Neural cell (in vitro differentiated cells): ENCODE measurements around the gene POU3F3. TPM values are rescaled to one million over a fixed set of nuclear protein-coding genes. Genes with fewer than 3 reads are reported as not detected.

Experiments
- H2AFZ ChIP-seq: fragments of 200-600, 300-800 bp; sonication (generic), shearing (Covaris generic); 2 replicates; pipeline ENCODE4 v1.6.0; 2014; ENCODE audit warnings: low read depth, mild to moderate bottlenecking, antibody characterized with exemption, low read length, moderate library complexity
- H3F3A ChIP-seq: fragments of 200-600 bp; shearing (Covaris generic); 2 replicates; pipeline ENCODE4 v1.6.1; 2016; ENCODE audit warnings: mild to moderate bottlenecking, moderate library complexity, mixed read lengths, antibody characterized with exemption, low read length; ENCODE audit not compliant: insufficient read depth, poor library complexity, severe bottlenecking
- H3K27ac ChIP-seq: fragments of 200-600, 300-800 bp; sonication (generic), shearing (Covaris generic); 2 replicates; pipeline ENCODE4 v1.5.1; 2014; ENCODE audit warnings: mild to moderate bottlenecking, low read length, moderate library complexity
- H3K27me3 ChIP-seq: fragments of 300-800, 200-600 bp; sonication (generic), shearing (Covaris generic); 2 replicates; pipeline ENCODE4 v1.6.0; 2014; ENCODE audit warnings: mild to moderate bottlenecking, low read depth, low read length, moderate library complexity; ENCODE audit not compliant: insufficient read depth
- H3K36me3 ChIP-seq: fragments of 300-800, 200-600 bp; sonication (generic), shearing (Covaris generic); 2 replicates; pipeline ENCODE4 v1.5.1; 2014; ENCODE audit warnings: mild to moderate bottlenecking, antibody characterized with exemption, low read length, moderate library complexity; ENCODE audit not compliant: insufficient read depth
- H3K4me2 ChIP-seq: fragments of 300-800, 200-600 bp; sonication (generic), shearing (Covaris generic); 2 replicates; pipeline ENCODE4 v1.6.0; 2014; ENCODE audit warnings: mild to moderate bottlenecking, low read length
- H3K4me3 ChIP-seq: fragments of 300-800, 200-600 bp; sonication (generic), shearing (Covaris generic); 2 replicates; pipeline ENCODE4 v1.5.1; 2014; ENCODE audit warnings: mild to moderate bottlenecking, low read length, moderate library complexity
- H3K79me2 ChIP-seq: fragments of 200-600 bp; shearing (Covaris generic); replicated peaks from 2 replicates; pipeline ENCODE4 v1.6.0; 2014; ENCODE audit warnings: mild to moderate bottlenecking, low read length, moderate library complexity; ENCODE audit not compliant: insufficient read depth
- H3K9ac ChIP-seq: fragments of 300-800, 200-600 bp; sonication (generic), shearing (Covaris generic); 2 replicates; pipeline ENCODE4 v1.6.1; 2016; ENCODE audit warnings: mild to moderate bottlenecking, low read length, mixed read lengths
- H3K9me2 ChIP-seq: fragments of 200-600 bp; shearing (Covaris generic); 2 replicates; pipeline ENCODE4 v1.6.1; 2016; ENCODE audit warnings: mild to moderate bottlenecking, low read length, mixed read lengths; ENCODE audit not compliant: insufficient read depth
- H3K9me3 ChIP-seq: fragments of 200-600, 300-800 bp; sonication (generic), shearing (Covaris generic); 2 replicates; pipeline ENCODE4 v1.6.1; 2016; ENCODE audit warnings: mild to moderate bottlenecking, mixed run types, low read length, moderate library complexity, mixed read lengths
- H4K20me1 ChIP-seq: fragments of 200-600 bp; shearing (Covaris generic); 2 replicates; pipeline ENCODE4 v1.6.1; 2016; ENCODE audit warnings: mild to moderate bottlenecking, mixed run types; ENCODE audit not compliant: insufficient read depth
- CTCF ChIP-seq: fragments of 450-650 bp; IDR thresholded peaks from 2 replicates; pipeline ENCODE4 v1.5.1; 2014; ENCODE audit warnings: antibody characterized with exemption, mild to moderate bottlenecking, moderate library complexity; ENCODE audit not compliant: poor library complexity, severe bottlenecking
- EP300 ChIP-seq: fragments of 450-650 bp; conservative IDR thresholded peaks from 2 replicates; pipeline ENCODE4 v1.6.1; 2014; ENCODE audit warnings: antibody characterized with exemption, mild to moderate bottlenecking, moderate library complexity; ENCODE audit not compliant: poor library complexity, severe bottlenecking
- EZH2 ChIP-seq: fragments of 200-600, 300-800 bp; shearing (Covaris generic), sonication (generic); IDR thresholded peaks from 2 replicates; pipeline ENCODE4 v1.6.1; 2014; ENCODE audit warnings: antibody characterized with exemption, low read length, borderline replicate concordance, mild to moderate bottlenecking; ENCODE audit not compliant: insufficient read depth, poor library complexity, severe bottlenecking
- MXI1 ChIP-seq: fragments of 450-650 bp; conservative IDR thresholded peaks from 2 replicates; pipeline ENCODE4 v1.6.1; 2014; ENCODE audit warnings: antibody characterized with exemption, mild to moderate bottlenecking; ENCODE audit not compliant: poor library complexity, severe bottlenecking
- POLR2AphosphoS5 ChIP-seq: IDR thresholded peaks from 2 replicates; pipeline ENCODE4 v1.6.1; 2012
- RAD21 ChIP-seq: fragments of 450-650 bp; conservative IDR thresholded peaks from 2 replicates; pipeline ENCODE4 v1.6.1; 2014; ENCODE audit warnings: antibody characterized with exemption, mild to moderate bottlenecking, moderate library complexity
- REST ChIP-seq: IDR thresholded peaks from 2 replicates; pipeline ENCODE4 v1.6.1; 2012; ENCODE audit warnings: borderline replicate concordance
- SMC3 ChIP-seq: fragments of 450-650 bp; conservative IDR thresholded peaks from 2 replicates; pipeline ENCODE4 v1.6.1; 2014; ENCODE audit warnings: antibody characterized with exemption, mild to moderate bottlenecking, moderate library complexity; ENCODE audit not compliant: poor library complexity
- TAF1 ChIP-seq: IDR thresholded peaks from 2 replicates; pipeline ENCODE4 v1.6.1; 2012; ENCODE audit warnings: low read depth
- polyA plus RNA-seq: library from polyadenylated mRNA; depleted of rRNA; stranded (reverse); fragments of >200 nt; gene quantifications from 2 replicates; pipeline ENCODE4 v1.2.3, GENCODE V29; 2014

POU3F3 gene
- polyA plus RNA-seq, 1 donor from 2014 or later = 69.3 TPM

GRCh38 chr2:104883357-104883756 is 29.4 kb downstream of the POU3F3 start:
- Histone ChIP-seq H3K4me2 (no peak overlapping the region), H3K9me3 (no peaks in the 10 kb centered on the region), H3K27me3 (no peaks in the 10 kb centered on the region), H3K27ac (no peak overlapping the region), H2AFZ (no peak overlapping the region), H3K4me3 (no peak overlapping the region), H3K36me3 (no peaks in the 10 kb centered on the region), H3K79me2 (no peaks in the 10 kb centered on the region), H4K20me1 (no peaks in the 10 kb centered on the region), H3K9ac (no peak overlapping the region), H3F3A (no peaks in the 10 kb centered on the region), H3K9me2 (no peaks in the 10 kb centered on the region)
- no peak for TF ChIP-seq CTCF
- TF ChIP-seq SMC3 = no peak
- no peak for TF ChIP-seq MXI1
- TF ChIP-seq EP300 = no peak
- no peak for TF ChIP-seq REST
- TF ChIP-seq RAD21 = no peak
- no peak for TF ChIP-seq TAF1
- TF ChIP-seq EZH2 = no peak
- TF ChIP-seq POLR2AphosphoS5 = no peak

- H3F3A ChIP-seq = no peaks in the 10 kb centered on the region
- no peaks in the 10 kb centered on the region for H3K36me3 ChIP-seq
- no peaks in the 10 kb centered on the region for H3K9me3 ChIP-seq
- no peaks in the 10 kb centered on the region for H3K79me2 ChIP-seq
- H3K27me3 ChIP-seq = no peaks in the 10 kb centered on the region
- H3K27ac ChIP-seq = no peak overlapping the region
- H3K4me3 ChIP-seq = no peak overlapping the region
- TF ChIP-seq TAF1 (no peak), CTCF (no peak), REST (no peak), SMC3 (no peak), RAD21 (no peak), EZH2 (no peak), POLR2AphosphoS5 (no peak), MXI1 (no peak), EP300 (no peak)
- H2AFZ ChIP-seq = no peak overlapping the region
- H3K9ac ChIP-seq = no peak overlapping the region
- H3K9me2 ChIP-seq = no peaks in the 10 kb centered on the region
- no peak overlapping the region for H3K4me2 ChIP-seq
- H4K20me1 ChIP-seq = no peaks in the 10 kb centered on the region
Measured at GRCh38 chr2:104885119-104885782, 31.3 kb downstream of the POU3F3 start.
